Raji (cell line): ENCODE measurements around the gene HAND1.

Experiments
- POLR2A ChIP-seq: IDR thresholded peaks from 2 replicates; pipeline ENCODE4 v1.6.1; 2011; ENCODE audit warnings: low read depth, low read length, control low read depth; ENCODE audit not compliant: insufficient read depth

The HAND1 gene

DNA sequence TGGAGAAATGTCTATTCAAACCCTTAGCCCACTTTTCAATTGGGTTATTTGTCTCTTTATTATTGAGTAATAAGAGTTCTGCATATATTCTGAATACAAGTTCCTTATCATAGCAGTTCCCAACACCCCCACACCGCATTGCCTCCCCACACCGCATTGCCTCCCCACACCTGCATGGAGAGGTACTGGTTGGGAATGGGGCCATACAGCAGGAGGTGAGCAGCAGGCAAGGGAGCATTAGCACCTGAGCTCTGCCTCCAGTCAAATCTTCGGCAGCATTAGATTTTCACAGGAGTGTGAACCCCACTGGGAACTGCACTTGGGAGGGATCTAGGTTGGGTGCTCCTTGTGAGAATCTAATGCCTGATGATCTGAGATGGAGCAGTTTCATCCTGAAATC lies 42.8 kb downstream of the HAND1 start:
- no peak for TF ChIP-seq POLR2A

DNA sequence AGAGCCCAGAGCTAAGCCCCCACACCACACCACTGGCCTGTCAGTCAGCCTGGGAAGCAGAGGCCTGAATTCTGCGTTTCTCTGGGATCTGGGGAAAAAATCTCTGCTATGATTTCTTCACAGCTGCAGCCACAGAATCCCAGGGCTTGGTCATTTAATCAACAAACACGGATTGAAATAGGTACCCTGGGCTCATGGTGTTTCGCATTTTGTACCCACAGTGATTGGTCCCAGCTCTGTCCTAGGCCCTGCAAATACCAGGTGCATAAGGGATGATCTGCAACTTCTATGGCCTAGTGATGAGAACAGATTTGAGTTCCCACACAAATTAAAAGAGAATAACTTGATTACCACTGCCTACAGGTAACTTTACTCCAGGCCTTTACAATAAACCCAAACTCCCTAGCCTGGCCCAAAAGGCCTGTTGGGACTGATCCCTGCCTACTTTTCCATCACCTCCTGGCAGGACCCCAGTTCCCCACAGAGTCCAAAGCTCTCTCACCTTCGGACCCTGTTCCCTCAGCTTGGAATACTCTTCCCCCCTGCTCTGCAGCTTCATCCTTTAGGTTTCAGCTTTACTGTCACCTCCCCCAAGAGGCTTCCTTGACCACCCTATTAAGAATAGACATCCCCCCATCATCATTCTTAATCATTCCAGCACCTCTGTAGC lies 46.9 kb downstream of the HAND1 start:
- TF ChIP-seq POLR2A = no peak

DNA sequence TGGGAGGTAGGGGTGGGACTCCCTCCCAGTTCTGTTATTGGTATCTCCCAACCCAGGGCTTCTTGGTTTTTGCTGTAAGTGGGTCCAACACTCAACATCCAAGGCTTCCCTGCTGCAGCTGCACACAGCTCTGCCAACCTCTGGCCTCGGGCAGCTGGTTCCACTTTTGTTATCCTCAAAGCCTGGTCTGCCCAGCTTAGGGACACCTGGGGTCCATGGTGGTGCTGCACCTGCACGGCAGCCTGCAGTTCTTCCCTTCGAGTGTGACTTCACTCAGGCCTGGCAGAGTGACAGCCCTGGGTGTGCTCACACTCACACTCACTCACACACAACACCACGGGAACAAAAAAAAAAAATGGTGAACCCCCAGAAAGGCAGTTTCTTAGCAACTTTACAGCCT lies 47.6 kb downstream of the HAND1 start:
- TF ChIP-seq POLR2A = no peak

DNA sequence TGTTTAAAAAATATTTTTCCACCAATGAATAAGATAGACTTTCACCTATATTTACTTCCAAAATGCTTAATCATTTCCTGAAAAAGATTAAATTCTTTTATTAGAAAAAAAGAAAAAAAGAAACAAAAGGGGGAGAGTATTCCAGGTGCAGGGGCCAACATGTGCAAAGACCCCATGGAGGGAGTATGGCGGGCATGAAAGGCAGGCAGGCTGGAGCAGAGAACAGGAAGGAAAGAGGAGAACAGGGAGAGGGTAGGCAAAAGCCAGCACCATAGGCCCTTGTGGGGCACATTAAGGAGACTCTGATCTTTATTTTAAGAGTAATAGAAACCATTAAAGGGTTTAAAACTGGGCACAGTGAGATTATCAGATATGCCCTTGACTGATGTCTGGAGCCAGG lies 48.7 kb downstream of the HAND1 start:
- no peak for TF ChIP-seq POLR2A

DNA sequence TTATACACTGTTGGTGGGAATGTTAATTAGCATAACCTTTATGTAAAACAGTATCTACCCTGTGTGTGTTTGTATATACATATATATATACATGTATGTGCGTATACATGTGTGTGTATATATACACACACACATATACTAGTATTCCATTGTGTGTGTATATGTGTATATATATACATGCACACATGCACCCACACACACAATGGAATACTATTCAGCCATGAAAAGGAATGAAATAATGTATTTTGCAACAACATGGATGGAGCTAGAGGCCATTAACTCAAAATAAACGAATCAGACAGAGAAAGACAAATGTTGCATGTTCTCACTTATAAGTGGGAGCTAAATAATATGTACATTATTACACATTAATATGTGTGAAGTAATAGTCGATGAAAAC lies 49.8 kb downstream of the HAND1 start:
- TF ChIP-seq POLR2A = no peak
